Iris pigment epithelial cell (primary cell): ENCODE data around the gene BTBD10.

Experiments
- DNase-seq: peaks from one replicate; pipeline ENCODE4 v3.0.0-alpha.2; 2011; ENCODE audit warnings: low read depth

BTBD10 gene

DNA sequence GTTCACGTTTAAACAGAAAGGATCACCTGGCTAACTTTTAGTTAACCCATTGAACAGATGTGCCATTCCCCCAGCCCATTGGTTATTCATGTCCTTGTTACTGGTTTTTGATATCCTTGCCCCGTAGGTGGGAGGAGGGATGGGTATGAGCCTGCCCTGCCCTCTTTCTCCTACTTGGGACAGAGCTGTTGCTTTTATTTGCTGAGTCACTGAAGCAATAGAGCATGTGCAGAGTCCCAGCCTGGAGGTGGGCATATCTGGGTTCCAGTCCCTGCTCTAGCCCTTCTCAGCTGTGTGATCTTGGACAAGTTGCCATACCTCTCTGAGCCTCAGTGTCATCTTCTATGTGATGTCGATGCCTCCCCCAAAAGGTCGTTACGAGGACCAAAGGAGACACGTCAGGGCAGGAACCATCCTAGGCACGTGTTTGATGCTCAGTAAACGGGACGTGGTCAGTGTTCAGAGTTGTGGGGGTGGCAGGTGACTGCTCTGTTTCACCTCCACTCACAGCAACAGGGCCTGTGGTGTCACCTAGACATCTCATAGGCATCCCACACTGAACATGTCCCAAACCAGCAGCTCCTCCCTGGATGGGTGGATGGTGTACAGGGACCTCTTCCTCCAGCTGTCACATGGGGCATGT is 124.5 kb downstream of the BTBD10 start:
- peak; percentile 65 for DNase-seq

DNA sequence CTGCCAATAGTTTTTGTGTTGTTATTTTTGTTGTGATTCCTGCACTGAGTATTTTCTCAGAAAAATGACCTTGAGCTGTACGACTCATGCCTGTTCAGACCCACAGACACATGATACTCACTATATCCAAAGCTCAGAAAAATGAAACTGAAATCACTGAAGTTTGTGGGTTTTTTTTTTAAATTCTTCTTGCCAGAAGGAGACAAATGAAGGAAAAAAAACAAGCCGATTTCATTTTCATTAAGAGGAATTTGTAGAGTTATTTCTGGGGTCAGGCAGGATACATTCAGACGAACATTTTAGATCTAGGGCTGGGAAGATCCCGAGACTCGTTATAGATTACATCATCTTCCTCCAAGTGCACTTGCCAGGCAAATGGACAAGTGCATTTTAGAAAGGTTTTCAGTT is 125.0 kb downstream of the BTBD10 start:
- DNase-seq, result peak; percentile 87
